Natural killer cell (primary cell): ENCODE data around the gene HIRA. TPM values are rescaled to one million over a fixed set of nuclear protein-coding genes. Genes with fewer than 3 reads are reported as not detected.

ENCODE experiments used
- ATAC-seq, 3 donors: fragments of 150-1000 bp in 2 of 3; fragments of 200-7000 bp in 1 of 3; cut with Tn5 transposase; 1 replicate in 1 of 3; 2 replicates in 2 of 3; pipeline ENCODE4 v1.10.0; 2021; ENCODE audit warnings: mild to moderate bottlenecking in 2 of 3, moderate library complexity in 2 of 3
- DNase-seq, 2 donors: peaks; one replicate each; pipeline versions ENCODE4 v3.0.0 to v3.0.0-alpha.2; 2013 to 2021; ENCODE audit warnings: mixed read lengths in 1 of 2
- H3K27ac ChIP-seq: one replicate; pipeline ENCODE4 v1.5.1; 2013; ENCODE audit warnings: mild to moderate bottlenecking, low read length
- H3K27me3 ChIP-seq: one replicate; pipeline ENCODE4 v1.6.1; 2013; ENCODE audit warnings: low read length; ENCODE audit not compliant: control insufficient read depth, insufficient read depth
- H3K36me3 ChIP-seq: one replicate; pipeline ENCODE4 v1.6.1; 2013; ENCODE audit warnings: low read length; ENCODE audit not compliant: control insufficient read depth, insufficient read depth
- H3K4me1 ChIP-seq: one replicate; pipeline ENCODE4 v1.6.1; 2013; ENCODE audit warnings: low read length; ENCODE audit not compliant: control insufficient read depth, insufficient read depth
- H3K4me3 ChIP-seq: one replicate; pipeline ENCODE4 v1.5.1; 2013; ENCODE audit warnings: low read length
- H3K9me3 ChIP-seq: one replicate; pipeline ENCODE4 v1.6.1; 2013; ENCODE audit warnings: low read length; ENCODE audit not compliant: control insufficient read depth, insufficient read depth
- H3K27ac Mint-ChIP-seq, 2 donors: one replicate each; pipeline ENCODE4 v1.8.0; 2022; ENCODE audit warnings: mild to moderate bottlenecking in 2 of 2, mixed read lengths in 2 of 2, moderate library complexity in 1 of 2
- H3K27me3 Mint-ChIP-seq, 2 donors: one replicate each; pipeline ENCODE4 v1.8.0; 2022; ENCODE audit warnings: low read depth in 2 of 2, mixed read lengths in 2 of 2
- H3K36me3 Mint-ChIP-seq: one replicate; pipeline ENCODE4 v1.8.0; 2022; ENCODE audit warnings: mixed read lengths
- H3K4me1 Mint-ChIP-seq, 2 donors: one replicate each; pipeline ENCODE4 v1.8.0; 2022; ENCODE audit warnings: mixed read lengths in 2 of 2
- H3K4me3 Mint-ChIP-seq: one replicate; pipeline ENCODE4 v1.8.0; 2022; ENCODE audit warnings: mild to moderate bottlenecking, moderate library complexity, mixed read lengths
- H3K9me3 Mint-ChIP-seq, 2 donors: one replicate each; pipeline ENCODE4 v1.8.0; 2022; ENCODE audit warnings: mixed read lengths in 2 of 2
- CTCF ChIP-seq: fragments of 200-600 bp; IDR thresholded peaks from one replicate; pipeline ENCODE4 v1.8.0; 2022; ENCODE audit warnings: antibody characterized with exemption
- WGBS: methylation state at CpG from one replicate; pipeline ENCODE4 v1.1.7; 2013; ENCODE audit warnings: missing lambda C conversion rate; ENCODE audit not compliant: insufficient coverage; 5-methylcytosine and 5-hydroxymethylcytosine counted together
- intact Hi-C: fragments of 100-400 bp; cut with micrococcal nuclease; formaldehyde crosslinking; loops from one replicate; pipeline ENCODE4 v1.14.2; 2022
- total RNA-seq, 4 donors: library from RNA; stranded (reverse); fragments of 120-200 nt in 1 of 4; gene quantifications; one replicate each; pipeline versions ENCODE4 v1.2.3 to v1.2.4, GENCODE V29; 2013 to 2022

Gene HIRA
- total RNA-seq, 3 donors from 2014 or later (not counting 1 experiment from before 2014, with no cell fraction given) = 49.6 to 75.9 (median 50.9) TPM

GRCh38 chr22:19424186-19424500, 7.4 kb downstream of the HIRA start:
- no peak for ATAC-seq
- Histone ChIP-seq H3K36me3 (no peaks in the 10 kb centered on the region), H3K4me3 (no peak overlapping the region), H3K27me3 (no peaks in the 10 kb centered on the region), H3K4me1 (peaks cover 76% of the 10 kb centered on the region), H3K9me3 (no peaks in the 10 kb centered on the region), H3K27ac (no peak overlapping the region)
- no peak for TF ChIP-seq CTCF
- 91% methylated on average over 3 of the region's 3 CpGs for WGBS
- intact Hi-C loops = no loop called here
- Mint-ChIP-seq H3K4me3 (peak overlapping the region; percentile 19), H3K9me3 (no peaks in the 10 kb centered on the region), H3K4me1 (peaks cover 91 to 93% of the 10 kb centered on the region in 2 donors), H3K27me3 (no peaks in the 10 kb centered on the region), H3K36me3 (no peaks in the 10 kb centered on the region), H3K27ac (peak overlapping the region; percentile 87 to 100)
- DNase-seq = no peak

DNA sequence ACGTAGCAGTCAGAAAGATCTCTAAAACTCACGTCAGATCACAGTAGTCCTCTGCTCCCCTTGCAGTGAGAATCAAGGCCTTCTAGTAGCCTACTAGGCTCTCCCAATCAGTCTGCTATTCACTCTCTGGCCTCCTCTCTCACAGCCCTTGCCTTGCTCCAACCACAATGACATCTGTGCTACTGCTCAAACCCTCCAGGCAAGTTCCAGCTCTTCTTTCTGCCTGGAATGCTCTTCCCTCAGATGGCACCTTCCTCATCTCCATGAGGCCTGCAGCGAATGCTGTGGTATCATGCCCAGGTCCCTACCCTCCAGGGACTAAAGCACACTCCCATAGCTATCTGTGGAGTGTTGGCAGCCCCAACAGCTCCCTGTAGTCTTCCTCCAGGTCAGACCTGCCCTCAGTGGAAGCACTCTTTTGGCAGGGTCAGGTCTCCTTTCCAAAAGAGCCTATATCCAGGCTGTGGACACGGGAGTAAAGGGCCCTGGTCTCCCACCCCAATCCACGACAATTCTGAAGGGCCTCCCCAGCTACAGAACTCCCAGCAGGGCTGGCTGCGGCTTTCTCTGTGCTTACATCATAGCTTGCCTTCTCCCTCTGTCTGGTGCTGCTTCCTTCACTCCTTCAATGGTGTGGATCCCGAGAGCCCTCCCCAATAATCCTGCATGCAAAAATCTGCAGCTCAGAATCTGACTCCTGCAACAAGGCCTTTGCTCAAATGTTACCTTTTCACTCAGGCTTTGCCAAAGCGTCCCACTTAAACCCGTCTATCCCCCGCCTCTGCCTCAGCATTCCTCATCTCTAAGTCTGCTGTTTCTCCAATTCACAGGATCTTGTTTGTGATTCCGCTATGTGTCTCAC, 8.9 kb downstream of the HIRA start:
- peak in 1 of 2 donors; percentile 19 for DNase-seq
- ATAC-seq = no peak
- TF ChIP-seq CTCF = no peak
- no peaks in the 10 kb centered on the region for H3K36me3 Mint-ChIP-seq
- H3K4me1 Mint-ChIP-seq = peaks cover 94% of the 10 kb centered on the region in 2 donors
- no peaks in the 10 kb centered on the region for H3K27me3 Mint-ChIP-seq
- intact Hi-C loops = no loop called here
- peak overlapping the region; percentile 87 to 100 for H3K27ac Mint-ChIP-seq
- H3K4me1 ChIP-seq = peaks cover 78% of the 10 kb centered on the region
- H3K27me3 ChIP-seq = no peaks in the 10 kb centered on the region
- H3K4me3 ChIP-seq = no peak overlapping the region
- WGBS = 86% methylated on average over 11 of the region's 11 CpGs
- no peaks in the 10 kb centered on the region for H3K36me3 ChIP-seq
- H3K4me3 Mint-ChIP-seq = peak overlapping the region; percentile 63
- no peaks in the 10 kb centered on the region for H3K9me3 Mint-ChIP-seq
- H3K9me3 ChIP-seq = no peaks in the 10 kb centered on the region
- H3K27ac ChIP-seq = peak overlapping the region; percentile 50

DNA sequence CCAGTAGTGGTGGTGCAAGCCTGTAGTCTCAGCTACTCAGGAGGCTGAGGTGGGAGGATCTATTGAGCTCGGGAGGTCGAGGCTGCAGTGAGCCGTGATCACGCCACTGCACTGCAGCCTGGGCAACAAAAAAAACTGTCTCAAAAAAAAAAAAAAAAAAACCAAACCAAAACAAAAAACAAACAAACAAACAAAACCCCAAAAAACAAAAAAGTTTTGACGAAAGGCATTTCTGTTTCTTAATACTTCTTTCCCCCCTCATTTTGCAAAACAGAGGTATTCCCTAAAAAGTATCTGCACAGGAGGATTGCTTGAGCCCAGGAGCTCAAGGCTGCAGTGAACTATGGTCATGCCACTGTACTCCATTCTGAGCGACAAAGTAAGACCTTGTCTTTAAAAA, 11.2 kb downstream of the HIRA start:
- Mint-ChIP-seq H3K27ac (peak overlapping the region; percentile 87 to 100), H3K36me3 (no peaks in the 10 kb centered on the region), H3K4me3 (peak overlapping the region; percentile 87), H3K27me3 (no peaks in the 10 kb centered on the region), H3K4me1 (peaks cover 89 to 93% of the 10 kb centered on the region in 2 donors), H3K9me3 (no peaks in the 10 kb centered on the region)
- no peaks in the 10 kb centered on the region for H3K27me3 ChIP-seq
- ATAC-seq (peak in 2 of 3 donors; percentile 2 to 10), DNase-seq (no peak)
- H3K9me3 ChIP-seq = no peaks in the 10 kb centered on the region
- TF ChIP-seq CTCF = no peak
- 43% methylated on average over 5 of the region's 6 CpGs for WGBS
- intact Hi-C loops = no loop called here
- peak overlapping the region; percentile 96 for H3K27ac ChIP-seq
- peaks cover 76% of the 10 kb centered on the region for H3K4me1 ChIP-seq
- H3K4me3 ChIP-seq = no peak overlapping the region
- H3K36me3 ChIP-seq = no peaks in the 10 kb centered on the region
